Thyroid gland (tissue), 4 donors: Measurements from ENCODE around the gene ITPR3.

Source experiments
- CTCF ChIP-seq, 6 experiments: fragments of 200-600 bp in 3 of 6; fragments of 450-650 bp in 3 of 6; sonication (generic) in 3 of 6; IDR thresholded peaks; one replicate each; pipeline ENCODE4 v1.5.1; 2016 to 2019; ENCODE audit warnings: antibody characterized with exemption in 6 of 6, mild to moderate bottlenecking in 2 of 6, inconsistent platforms in 1 of 6, moderate library complexity in 1 of 6
- POLR2A ChIP-seq, 2 donors: fragments of 450-650 bp; IDR thresholded peaks; one replicate each; pipeline ENCODE4 v1.6.1; 2017; ENCODE audit warnings: antibody characterized with exemption in 2 of 2, mild to moderate bottlenecking in 2 of 2, moderate library complexity in 1 of 2

- no peak for TF ChIP-seq CTCF (IDR thresholded peaks at IDR 0.05)
- TF ChIP-seq POLR2A (IDR thresholded peaks at IDR 0.05), result no peak
Observed at GRCh38 chr6:33732817-33733708, 111.9 kb downstream of the ITPR3 start.
